Chondrocyte (in vitro differentiated cells): ENCODE results near the gene SUCLG1. TPM values are rescaled to one million over a fixed set of nuclear protein-coding genes. Genes with fewer than 3 reads are reported as not detected.

Experiments
- DNase-seq: peaks from one replicate; pipeline ENCODE4 v3.0.0; 2021; ENCODE audit warnings: mixed read lengths, low spot score
- H3K27ac Mint-ChIP-seq: one replicate; pipeline ENCODE4 v1.8.0; 2021; ENCODE audit warnings: mild to moderate bottlenecking, moderate library complexity, mixed read lengths; ENCODE audit not compliant: unreplicated experiment
- H3K27me3 Mint-ChIP-seq: 2 replicates; pipeline ENCODE4 v1.8.0; 2021; ENCODE audit warnings: low read depth, mixed read lengths
- H3K36me3 Mint-ChIP-seq: 2 replicates; pipeline ENCODE4 v1.8.0; 2021; ENCODE audit warnings: low read depth, mixed read lengths
- H3K4me1 Mint-ChIP-seq: 2 replicates; pipeline ENCODE4 v1.8.0; 2021; ENCODE audit warnings: low read depth, mild to moderate bottlenecking, mixed read lengths
- H3K4me3 Mint-ChIP-seq: one replicate; pipeline ENCODE4 v1.8.0; 2021; ENCODE audit warnings: mild to moderate bottlenecking, moderate library complexity, mixed read lengths; ENCODE audit not compliant: unreplicated experiment
- H3K9me3 Mint-ChIP-seq: 2 replicates; pipeline ENCODE4 v1.8.0; 2021; ENCODE audit warnings: low read depth, mixed read lengths
- total RNA-seq: library from RNA; stranded (reverse); gene quantifications from 3 replicates; pipeline ENCODE4 v1.2.1, GENCODE V29; 2021
- TF ChIP-seq, protein P1 (sequence below): fragments of 200-600 bp; sonication (generic); IDR thresholded peaks from 2 replicates; pipeline ENCODE4 v1.5.0; 2021; ENCODE audit warnings: antibody characterized with exemption, mild to moderate bottlenecking, moderate library complexity

Gene SUCLG1
- total RNA-seq, 1 donor from 2014 or later: 38.3 TPM

GRCh38 chr2:84487298-84487996, 28.4 kb upstream of the SUCLG1 start:
- peaks cover 22% of the 10 kb centered on the region for H3K4me1 Mint-ChIP-seq
- H3K4me3 Mint-ChIP-seq: no peak overlapping the region
- TF ChIP-seq, protein P1, sequence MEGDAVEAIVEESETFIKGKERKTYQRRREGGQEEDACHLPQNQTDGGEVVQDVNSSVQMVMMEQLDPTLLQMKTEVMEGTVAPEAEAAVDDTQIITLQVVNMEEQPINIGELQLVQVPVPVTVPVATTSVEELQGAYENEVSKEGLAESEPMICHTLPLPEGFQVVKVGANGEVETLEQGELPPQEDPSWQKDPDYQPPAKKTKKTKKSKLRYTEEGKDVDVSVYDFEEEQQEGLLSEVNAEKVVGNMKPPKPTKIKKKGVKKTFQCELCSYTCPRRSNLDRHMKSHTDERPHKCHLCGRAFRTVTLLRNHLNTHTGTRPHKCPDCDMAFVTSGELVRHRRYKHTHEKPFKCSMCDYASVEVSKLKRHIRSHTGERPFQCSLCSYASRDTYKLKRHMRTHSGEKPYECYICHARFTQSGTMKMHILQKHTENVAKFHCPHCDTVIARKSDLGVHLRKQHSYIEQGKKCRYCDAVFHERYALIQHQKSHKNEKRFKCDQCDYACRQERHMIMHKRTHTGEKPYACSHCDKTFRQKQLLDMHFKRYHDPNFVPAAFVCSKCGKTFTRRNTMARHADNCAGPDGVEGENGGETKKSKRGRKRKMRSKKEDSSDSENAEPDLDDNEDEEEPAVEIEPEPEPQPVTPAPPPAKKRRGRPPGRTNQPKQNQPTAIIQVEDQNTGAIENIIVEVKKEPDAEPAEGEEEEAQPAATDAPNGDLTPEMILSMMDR: no peak
- H3K27ac Mint-ChIP-seq: no peak overlapping the region
- DNase-seq: no peak
- H3K36me3 Mint-ChIP-seq: no peaks in the 10 kb centered on the region
- peaks cover 2% of the 10 kb centered on the region for H3K9me3 Mint-ChIP-seq
- no peaks in the 10 kb centered on the region for H3K27me3 Mint-ChIP-seq

DNA sequence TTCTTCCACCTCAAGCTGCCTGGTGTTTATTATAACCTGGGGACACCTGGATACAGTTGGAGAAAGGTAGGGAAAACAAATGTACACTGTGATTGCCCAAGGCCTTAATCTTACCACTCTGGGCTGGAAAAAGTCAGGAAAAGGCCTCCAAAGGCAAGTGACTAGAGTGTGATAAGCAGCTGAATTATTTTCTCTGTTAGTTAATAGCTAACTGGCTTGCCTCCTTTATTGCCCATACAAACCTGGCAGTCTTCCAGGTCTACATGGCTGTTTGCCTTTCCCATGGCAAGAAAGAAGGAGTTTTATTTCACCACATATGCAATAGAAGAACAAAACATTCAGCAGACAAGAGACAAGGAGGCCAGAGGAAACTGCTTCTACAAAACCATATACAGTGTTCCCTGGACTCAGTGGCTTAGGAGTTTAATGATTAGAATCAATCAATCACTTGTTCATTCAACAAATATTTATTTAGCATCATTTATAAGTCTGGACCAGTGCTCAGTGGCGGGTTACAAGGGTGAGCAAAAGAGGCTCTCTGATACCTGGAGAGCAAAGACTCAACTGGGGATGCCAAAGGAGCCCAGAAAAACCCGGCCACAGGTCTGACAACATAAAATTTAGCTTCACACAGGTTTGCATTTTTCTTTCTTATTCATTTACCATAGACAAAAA, 27.5 kb upstream of the SUCLG1 start:
- DNase-seq: no peak
- Mint-ChIP-seq H3K4me3 (no peak overlapping the region), H3K4me1 (peaks cover 25% of the 10 kb centered on the region), H3K27me3 (no peaks in the 10 kb centered on the region), H3K27ac (peak overlapping the region; percentile 53), H3K9me3 (peaks cover 2% of the 10 kb centered on the region), H3K36me3 (no peaks in the 10 kb centered on the region)
- TF ChIP-seq, protein P1: no peak

- Mint-ChIP-seq H3K4me1 (peaks cover 18% of the 10 kb centered on the region), H3K27ac (no peak overlapping the region), H3K36me3 (no peaks in the 10 kb centered on the region), H3K4me3 (no peak overlapping the region), H3K9me3 (no peaks in the 10 kb centered on the region), H3K27me3 (no peaks in the 10 kb centered on the region)
- TF ChIP-seq, protein P1: no peak
- DNase-seq: no peak
These were observed 24.2 kb upstream of the SUCLG1 start for GRCh38 chr2:84483320-84483719.

DNA sequence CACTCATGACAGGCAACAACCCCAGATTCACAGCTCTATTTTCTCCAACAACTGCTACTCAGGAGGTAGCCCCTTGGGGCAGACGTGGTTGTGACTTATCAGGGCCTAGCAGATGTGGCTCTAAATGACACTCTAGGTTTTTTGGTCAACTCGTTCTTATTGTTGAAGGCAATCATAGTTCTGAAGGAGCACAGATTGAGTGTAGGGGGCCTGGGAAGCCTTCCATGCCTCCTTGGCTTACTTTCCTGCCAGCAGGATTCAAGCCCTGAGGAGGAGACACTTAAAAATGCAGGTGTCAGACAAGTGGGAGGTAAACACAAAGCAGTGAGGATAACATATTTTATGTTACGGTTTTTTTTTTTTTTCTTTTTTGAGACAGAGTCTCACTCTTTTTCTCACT, 23.5 kb upstream of the SUCLG1 start:
- Mint-ChIP-seq H3K36me3 (peaks cover 1% of the 10 kb centered on the region), H3K4me1 (peaks cover 17% of the 10 kb centered on the region), H3K27ac (no peak overlapping the region), H3K9me3 (peaks cover 4% of the 10 kb centered on the region), H3K27me3 (no peaks in the 10 kb centered on the region), H3K4me3 (no peak overlapping the region)
- DNase-seq: no peak
- TF ChIP-seq, protein P1: no peak

DNA sequence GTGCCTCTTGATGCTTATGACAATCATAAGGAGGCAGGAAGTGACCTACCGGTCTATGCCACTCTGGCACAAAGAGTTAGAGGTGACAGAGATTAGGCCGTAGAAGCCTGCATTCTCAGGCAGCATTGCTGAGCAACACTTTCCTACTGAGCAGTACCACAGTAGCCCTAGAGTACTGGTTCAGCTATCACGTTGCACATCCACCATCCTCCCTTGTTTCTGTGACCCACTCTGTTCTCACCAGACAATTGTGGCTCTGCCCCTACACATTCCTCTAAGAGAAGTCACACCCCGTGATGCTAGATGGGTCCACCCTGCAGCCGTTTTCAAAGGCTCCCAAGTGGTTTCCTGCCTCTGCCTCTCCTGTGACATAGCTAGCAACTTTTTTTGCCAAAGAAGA, 22.6 kb upstream of the SUCLG1 start:
- Mint-ChIP-seq H3K9me3 (peaks cover 13% of the 10 kb centered on the region), H3K4me3 (no peak overlapping the region), H3K36me3 (peaks cover 4% of the 10 kb centered on the region), H3K27ac (no peak overlapping the region), H3K27me3 (no peaks in the 10 kb centered on the region), H3K4me1 (peaks cover 10% of the 10 kb centered on the region)
- no peak for DNase-seq
- TF ChIP-seq, protein P1: no peak
